ENCODE measurements around the gene TWSG1.
A peak's percentile ranks its signal among the peaks of the same experiment; 100 is the strongest.
"Not testable (repeated sequence)": the region's sequence is repeated elsewhere in the genome, so short reads cannot be mapped to it uniquely, and the experiment has no call there.

Gene TWSG1

GRCh38 chr18:9426753-9427152, 92.2 kb downstream of the TWSG1 start:
- no peak for DNase-seq (ENCODE audit: low spot score)

- DNase-seq (ENCODE audit: low spot score): no peak
These were observed 93.7 kb downstream of the TWSG1 start for GRCh38 chr18:9428301-9428706.

- DNase-seq (ENCODE audit: low spot score): no peak
These were observed 94.5 kb downstream of the TWSG1 start for GRCh38 chr18:9428862-9429661.

- no peak for DNase-seq (ENCODE audit: low spot score)
These were observed 95.1 kb downstream of the TWSG1 start for GRCh38 chr18:9429662-9429993.

GRCh38 chr18:9430315-9430714, 95.7 kb downstream of the TWSG1 start:
- not testable (repeated sequence) for DNase-seq (ENCODE audit: low spot score)

- DNase-seq (ENCODE audit: low spot score): no peak
These were observed 96.7 kb downstream of the TWSG1 start for GRCh38 chr18:9431296-9431695.

GRCh38 chr18:9433122-9433521, 98.5 kb downstream of the TWSG1 start:
- not testable (repeated sequence) for DNase-seq (ENCODE audit: low spot score)

- peak; percentile 77 for DNase-seq (ENCODE audit: low spot score)
These were observed 99.1 kb downstream of the TWSG1 start for GRCh38 chr18:9433671-9434121.

GRCh38 chr18:9434122-9434701, 99.6 kb downstream of the TWSG1 start:
- peak; percentile 56 for DNase-seq (ENCODE audit: low spot score)

- no peak for DNase-seq (ENCODE audit: low spot score)
These were observed 100.5 kb downstream of the TWSG1 start for GRCh38 chr18:9435041-9435440.

- no peak for DNase-seq (ENCODE audit: low spot score)
These were observed 101.8 kb downstream of the TWSG1 start for GRCh38 chr18:9436206-9436929.

- no peak for DNase-seq (ENCODE audit: low spot score)
These were observed 102.5 kb downstream of the TWSG1 start for GRCh38 chr18:9437021-9437437.

- DNase-seq (ENCODE audit: low spot score): no peak
These were observed 103.1 kb downstream of the TWSG1 start for GRCh38 chr18:9437672-9438071.

GRCh38 chr18:9441061-9441460, 106.5 kb downstream of the TWSG1 start:
- DNase-seq (ENCODE audit: low spot score): no peak

GRCh38 chr18:9444549-9444948, 110.0 kb downstream of the TWSG1 start:
- no peak for DNase-seq (ENCODE audit: low spot score)

GRCh38 chr18:9446839-9447238, 112.3 kb downstream of the TWSG1 start:
- no peak for DNase-seq (ENCODE audit: low spot score)

GRCh38 chr18:9447334-9447733, 112.8 kb downstream of the TWSG1 start:
- no peak for DNase-seq (ENCODE audit: low spot score)

- DNase-seq (ENCODE audit: low spot score): no peak
These were observed 115.2 kb downstream of the TWSG1 start for GRCh38 chr18:9449600-9450414.

GRCh38 chr18:9450920-9451319, 116.3 kb downstream of the TWSG1 start:
- DNase-seq (ENCODE audit: low spot score): not testable (repeated sequence)

Data from D341Med (cell line).